Measurements from ENCODE around the gene ARHGAP24. TPM values are rescaled to one million over a fixed set of nuclear protein-coding genes. Genes with fewer than 3 reads are reported as not detected.

Gene ARHGAP24
- total RNA-seq, 1 donor = 52.5 TPM

DNA sequence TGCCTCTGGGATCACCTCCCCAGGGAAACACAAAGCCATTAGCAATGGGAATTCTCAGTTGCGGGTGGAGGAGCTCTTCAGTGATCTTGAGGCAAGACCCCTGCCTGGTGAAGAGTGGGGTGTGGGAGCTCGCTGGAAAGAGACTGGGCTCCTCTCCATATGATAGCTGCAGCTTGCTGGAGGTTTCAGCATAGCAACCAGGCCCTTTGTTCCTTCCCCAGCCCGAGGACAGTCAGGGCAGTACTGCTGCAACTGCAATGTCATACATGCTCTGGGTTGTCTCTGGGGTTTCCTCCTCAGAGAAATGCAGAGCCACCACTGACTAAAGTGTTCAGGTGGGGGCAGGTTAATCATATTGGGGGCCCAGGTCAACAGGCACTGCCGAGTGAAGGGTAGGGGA, 81.3 kb downstream of the ARHGAP24 start:
- H3K9me3 ChIP-seq (ENCODE audit: low read depth, low read length) = no peaks in the 10 kb centered on the region
- no peak for DNase-seq (ENCODE audit: insufficient read length, low spot score, missing footprints)
- no peak overlapping the region for H3K27ac ChIP-seq (ENCODE audit: low read depth, low read length)
- TF ChIP-seq, protein P1, sequence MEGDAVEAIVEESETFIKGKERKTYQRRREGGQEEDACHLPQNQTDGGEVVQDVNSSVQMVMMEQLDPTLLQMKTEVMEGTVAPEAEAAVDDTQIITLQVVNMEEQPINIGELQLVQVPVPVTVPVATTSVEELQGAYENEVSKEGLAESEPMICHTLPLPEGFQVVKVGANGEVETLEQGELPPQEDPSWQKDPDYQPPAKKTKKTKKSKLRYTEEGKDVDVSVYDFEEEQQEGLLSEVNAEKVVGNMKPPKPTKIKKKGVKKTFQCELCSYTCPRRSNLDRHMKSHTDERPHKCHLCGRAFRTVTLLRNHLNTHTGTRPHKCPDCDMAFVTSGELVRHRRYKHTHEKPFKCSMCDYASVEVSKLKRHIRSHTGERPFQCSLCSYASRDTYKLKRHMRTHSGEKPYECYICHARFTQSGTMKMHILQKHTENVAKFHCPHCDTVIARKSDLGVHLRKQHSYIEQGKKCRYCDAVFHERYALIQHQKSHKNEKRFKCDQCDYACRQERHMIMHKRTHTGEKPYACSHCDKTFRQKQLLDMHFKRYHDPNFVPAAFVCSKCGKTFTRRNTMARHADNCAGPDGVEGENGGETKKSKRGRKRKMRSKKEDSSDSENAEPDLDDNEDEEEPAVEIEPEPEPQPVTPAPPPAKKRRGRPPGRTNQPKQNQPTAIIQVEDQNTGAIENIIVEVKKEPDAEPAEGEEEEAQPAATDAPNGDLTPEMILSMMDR (IDR thresholded peaks at IDR 0.05; ENCODE audit: extremely low read depth, low read depth, low read length) = no peak
- no peak overlapping the region for H3K4me2 ChIP-seq (ENCODE audit: insufficient read depth, low read length)
- no peak overlapping the region for H3K4me3 ChIP-seq (ENCODE audit: insufficient read depth, low read length)
- no peaks in the 10 kb centered on the region for H4K20me1 ChIP-seq (ENCODE audit: insufficient read depth, low read length)
- H3K27me3 ChIP-seq (ENCODE audit: insufficient read depth, low read length) = no peaks in the 10 kb centered on the region
- H3K36me3 ChIP-seq (ENCODE audit: insufficient read depth, low read length) = no peaks in the 10 kb centered on the region
- no peaks in the 10 kb centered on the region for H3K79me2 ChIP-seq (ENCODE audit: insufficient read depth, low read length)
- no peak overlapping the region for H2AFZ ChIP-seq (ENCODE audit: low read length)
- no peaks in the 10 kb centered on the region for H3K4me1 ChIP-seq (ENCODE audit: insufficient read depth, low read length)

DNA sequence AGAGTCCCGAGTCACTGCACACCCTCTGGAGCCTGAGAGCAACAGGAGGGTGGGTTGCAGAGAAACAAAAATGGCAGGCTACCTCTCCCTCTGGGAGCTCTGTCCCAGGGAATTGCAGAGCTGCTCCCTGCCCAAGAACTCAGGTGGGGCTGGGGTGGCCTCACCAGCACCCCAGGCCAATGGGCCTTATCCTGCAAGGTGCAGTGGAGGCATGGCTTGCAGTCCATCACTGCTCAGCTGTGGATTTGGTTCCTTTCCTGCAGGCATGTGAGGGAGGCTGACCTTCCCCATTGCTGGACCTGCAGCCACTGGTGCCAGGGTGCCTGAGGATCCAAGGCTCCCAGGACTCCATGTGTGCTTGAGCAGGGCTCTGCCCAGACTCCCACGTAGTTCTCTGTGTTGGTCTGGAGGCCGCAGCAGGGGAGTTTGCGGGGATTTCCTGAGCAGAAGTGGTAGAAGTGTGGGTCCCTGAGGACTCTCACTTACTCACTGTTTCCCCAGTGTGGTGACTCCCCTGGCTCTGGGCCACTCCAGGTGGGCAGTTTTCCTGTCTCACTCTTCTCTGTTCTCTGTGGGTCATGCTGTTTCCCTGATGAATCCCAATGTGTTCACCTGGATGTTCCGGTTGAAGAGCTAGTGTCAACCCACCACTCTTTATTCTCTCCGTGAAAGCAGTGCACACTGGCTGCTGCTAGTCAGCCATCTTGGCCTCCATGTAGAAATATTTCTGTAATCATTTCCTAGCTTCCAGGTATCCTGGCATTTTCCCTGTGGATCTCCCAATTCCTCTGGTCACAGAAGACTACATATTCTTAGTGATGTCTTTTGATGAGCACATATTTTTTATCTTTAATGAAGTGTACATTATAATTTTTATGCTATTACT, 82.3 kb downstream of the ARHGAP24 start:
- Histone ChIP-seq H3K4me3 (ENCODE audit: insufficient read depth, low read length) (no peak overlapping the region), H3K4me2 (ENCODE audit: insufficient read depth, low read length) (no peak overlapping the region), H3K9me3 (ENCODE audit: low read depth, low read length) (no peaks in the 10 kb centered on the region), H3K79me2 (ENCODE audit: insufficient read depth, low read length) (no peaks in the 10 kb centered on the region), H3K4me1 (ENCODE audit: insufficient read depth, low read length) (no peaks in the 10 kb centered on the region), H3K27me3 (ENCODE audit: insufficient read depth, low read length) (no peaks in the 10 kb centered on the region), H2AFZ (ENCODE audit: low read length) (no peak overlapping the region), H4K20me1 (ENCODE audit: insufficient read depth, low read length) (no peaks in the 10 kb centered on the region), H3K36me3 (ENCODE audit: insufficient read depth, low read length) (no peaks in the 10 kb centered on the region), H3K27ac (ENCODE audit: low read depth, low read length) (no peak overlapping the region)
- DNase-seq (ENCODE audit: insufficient read length, low spot score, missing footprints) = no peak
- TF ChIP-seq, protein P1 (IDR thresholded peaks at IDR 0.05; ENCODE audit: extremely low read depth, low read depth, low read length) = no peak

DNA sequence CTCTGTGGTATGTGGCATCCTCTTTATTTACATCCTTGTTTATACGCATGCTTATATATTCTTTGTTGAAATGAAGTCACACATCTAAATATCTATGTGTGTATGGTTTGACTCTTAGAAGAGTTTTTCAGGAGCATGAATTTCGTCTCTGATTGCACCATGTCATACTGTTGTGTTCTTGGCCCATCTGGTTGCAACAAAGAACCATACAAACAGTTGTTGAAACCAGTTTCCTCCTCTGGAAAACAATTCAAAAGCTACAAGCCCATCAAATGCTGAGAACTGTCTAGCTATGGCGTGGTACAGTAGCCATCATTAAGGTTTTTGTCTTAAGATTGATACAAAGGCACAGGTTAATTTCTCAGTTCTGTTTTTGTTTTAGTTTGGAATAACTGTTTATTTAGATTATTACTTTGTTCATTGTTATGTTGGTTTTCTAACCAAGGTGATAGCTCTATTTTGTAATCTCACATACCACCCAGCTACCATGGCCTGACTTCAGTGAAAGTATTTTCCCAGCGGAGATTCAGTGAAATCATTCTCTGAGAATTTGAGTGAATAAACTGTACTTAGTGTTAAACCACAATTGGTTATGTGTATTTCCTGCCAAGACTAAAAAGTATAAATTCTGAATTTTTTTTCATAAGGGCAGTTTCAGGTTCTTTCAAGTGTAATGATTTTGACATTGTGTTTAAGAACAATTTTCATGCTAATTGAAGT, 91.0 kb downstream of the ARHGAP24 start:
- peak; percentile 32 for DNase-seq (ENCODE audit: insufficient read length, low spot score, missing footprints)
- Histone ChIP-seq H3K79me2 (ENCODE audit: insufficient read depth, low read length) (no peaks in the 10 kb centered on the region), H3K9me3 (ENCODE audit: low read depth, low read length) (no peaks in the 10 kb centered on the region), H3K27me3 (ENCODE audit: insufficient read depth, low read length) (no peaks in the 10 kb centered on the region), H3K4me3 (ENCODE audit: insufficient read depth, low read length) (no peak overlapping the region), H3K4me2 (ENCODE audit: insufficient read depth, low read length) (no peak overlapping the region), H2AFZ (ENCODE audit: low read length) (no peak overlapping the region), H3K4me1 (ENCODE audit: insufficient read depth, low read length) (peaks cover 3% of the 10 kb centered on the region), H3K36me3 (ENCODE audit: insufficient read depth, low read length) (no peaks in the 10 kb centered on the region), H4K20me1 (ENCODE audit: insufficient read depth, low read length) (peaks cover 3% of the 10 kb centered on the region), H3K27ac (ENCODE audit: low read depth, low read length) (no peak overlapping the region)
- TF ChIP-seq, protein P1 (IDR thresholded peaks at IDR 0.05; ENCODE audit: extremely low read depth, low read depth, low read length) = no peak

DNA sequence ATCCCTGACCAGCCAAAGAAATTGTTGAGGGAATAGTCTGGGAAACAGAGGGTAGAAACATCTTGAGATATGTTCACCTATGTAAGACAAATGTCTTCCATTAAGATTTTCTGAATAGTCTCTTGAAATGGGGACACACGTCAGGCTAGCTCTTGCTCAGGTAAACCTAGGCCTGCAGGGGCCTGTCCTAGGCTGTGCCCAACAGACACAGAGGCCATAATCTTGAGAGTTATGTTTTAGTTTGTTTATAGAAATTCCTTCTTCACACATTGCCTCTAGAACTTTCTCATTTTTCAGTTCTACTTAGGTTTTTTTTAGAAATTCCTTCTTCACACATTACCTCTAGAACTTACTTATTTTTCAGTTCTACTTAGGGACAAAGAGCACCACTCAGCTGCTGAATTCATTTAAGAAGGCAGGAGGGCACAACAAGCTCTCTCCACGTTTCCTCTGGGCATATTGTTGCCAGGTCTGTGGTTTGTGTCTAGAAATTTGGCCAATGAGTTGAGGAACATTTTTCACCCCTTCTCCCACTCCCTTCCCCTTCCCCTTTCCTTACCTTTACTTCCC, 94.9 kb downstream of the ARHGAP24 start:
- no peaks in the 10 kb centered on the region for H3K9me3 ChIP-seq (ENCODE audit: low read depth, low read length)
- TF ChIP-seq, protein P1 (IDR thresholded peaks at IDR 0.05; ENCODE audit: extremely low read depth, low read depth, low read length) = no peak
- no peak overlapping the region for H3K27ac ChIP-seq (ENCODE audit: low read depth, low read length)
- peaks cover 3% of the 10 kb centered on the region for H4K20me1 ChIP-seq (ENCODE audit: insufficient read depth, low read length)
- H3K36me3 ChIP-seq (ENCODE audit: insufficient read depth, low read length) = no peaks in the 10 kb centered on the region
- H3K27me3 ChIP-seq (ENCODE audit: insufficient read depth, low read length) = no peaks in the 10 kb centered on the region
- H2AFZ ChIP-seq (ENCODE audit: low read length) = no peak overlapping the region
- no peak overlapping the region for H3K4me2 ChIP-seq (ENCODE audit: insufficient read depth, low read length)
- no peaks in the 10 kb centered on the region for H3K79me2 ChIP-seq (ENCODE audit: insufficient read depth, low read length)
- no peak overlapping the region for H3K4me3 ChIP-seq (ENCODE audit: insufficient read depth, low read length)
- no peak for DNase-seq (ENCODE audit: insufficient read length, low spot score, missing footprints)
- H3K4me1 ChIP-seq (ENCODE audit: insufficient read depth, low read length) = peaks cover 3% of the 10 kb centered on the region
